Upper lobe of right lung (tissue), 1 donor: Measurements from ENCODE around the gene CCT5. TPM values are rescaled to one million over a fixed set of nuclear protein-coding genes. Genes with fewer than 3 reads are reported as not detected.
A peak's percentile ranks its signal among the peaks of the same experiment; 100 is the strongest.
"Not testable (repeated sequence)": the region's sequence is repeated elsewhere in the genome, so short reads cannot be mapped to it uniquely, and the experiment has no call there.

ENCODE experiments used
- ATAC-seq: fragments of 200-7000 bp; cut with Tn5 transposase; one replicate; pipeline ENCODE4 v1.9.1; 2020; ENCODE audit warnings: mild to moderate bottlenecking, moderate library complexity
- DNase-seq: peaks from one replicate; pipeline ENCODE4 v3.0.0-alpha.2; 2020
- H3K27ac ChIP-seq: fragments of 200-600 bp; one replicate; pipeline ENCODE4 v1.8.0; 2022
- H3K27me3 ChIP-seq: fragments of 200-600 bp; one replicate; pipeline ENCODE4 v1.8.0; 2022; ENCODE audit warnings: mild to moderate bottlenecking
- H3K36me3 ChIP-seq: fragments of 200-600 bp; one replicate; pipeline ENCODE4 v1.8.0; 2022
- H3K4me1 ChIP-seq: fragments of 200-600 bp; one replicate; pipeline ENCODE4 v1.8.0; 2022
- H3K4me3 ChIP-seq: fragments of 200-600 bp; one replicate; pipeline ENCODE4 v1.8.0; 2022; ENCODE audit warnings: mild to moderate bottlenecking
- H3K9me3 ChIP-seq: fragments of 200-600 bp; one replicate; pipeline ENCODE4 v1.8.0; 2022
- intact Hi-C: fragments of 100-400 bp; cut with DNase I; formaldehyde crosslinking; loops from one replicate; pipeline ENCODE4 v1.11.0; 2022
- total RNA-seq: library from RNA; stranded (reverse); fragmentation: NEBNext Ultra II Directional; extraction: Animal tissue kit (Norgen Biotek cat#: 25700); gene quantifications from one replicate; pipeline ENCODE4 v1.2.1, GENCODE V29; 2021
- TF ChIP-seq, protein P1 (sequence below): fragments of 200-600 bp; IDR thresholded peaks from one replicate; pipeline ENCODE4 v1.8.0; 2022; ENCODE audit warnings: antibody characterized with exemption
- donor health status: DM: no; HTN: yes; CAD: no; lungs with severe emphysema.

CCT5 gene
- total RNA-seq, 1 donor from 2014 or later = 119 TPM

DNA sequence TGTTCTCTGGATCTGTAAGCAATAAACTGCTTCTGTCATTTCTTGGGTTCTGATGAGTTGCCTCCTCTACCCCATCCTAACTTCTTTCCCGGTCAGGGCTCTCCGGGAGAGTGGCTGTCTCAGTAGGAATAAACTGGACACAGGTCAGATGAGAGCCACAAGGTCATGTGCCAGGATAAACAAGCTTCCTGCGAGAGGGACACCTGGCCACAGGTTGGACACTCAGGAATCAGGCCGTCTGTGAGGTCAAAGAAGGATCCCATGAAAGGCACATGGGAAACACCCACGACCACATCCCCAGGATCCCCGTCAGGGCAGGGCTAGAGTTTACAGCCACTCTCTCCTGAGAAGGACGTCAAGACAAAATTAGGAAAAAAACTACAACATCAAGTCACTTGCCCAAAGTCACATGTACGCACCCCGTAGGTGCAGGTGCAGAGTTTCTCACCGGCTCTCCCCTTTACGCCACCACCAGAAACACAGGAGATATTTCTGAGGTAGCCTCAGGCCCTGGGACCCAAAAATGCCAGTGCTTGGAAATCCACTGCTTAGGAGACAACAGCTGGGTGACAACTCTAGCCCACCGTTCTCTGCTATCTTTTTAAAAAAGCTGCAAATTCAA lies 28.7 kb downstream of the CCT5 start:
- H3K4me1 ChIP-seq = no peaks in the 10 kb centered on the region
- no peak overlapping the region for H3K4me3 ChIP-seq
- no peak overlapping the region for H3K27ac ChIP-seq
- no peaks in the 10 kb centered on the region for H3K9me3 ChIP-seq
- H3K27me3 ChIP-seq = no peaks in the 10 kb centered on the region
- TF ChIP-seq, protein P1, sequence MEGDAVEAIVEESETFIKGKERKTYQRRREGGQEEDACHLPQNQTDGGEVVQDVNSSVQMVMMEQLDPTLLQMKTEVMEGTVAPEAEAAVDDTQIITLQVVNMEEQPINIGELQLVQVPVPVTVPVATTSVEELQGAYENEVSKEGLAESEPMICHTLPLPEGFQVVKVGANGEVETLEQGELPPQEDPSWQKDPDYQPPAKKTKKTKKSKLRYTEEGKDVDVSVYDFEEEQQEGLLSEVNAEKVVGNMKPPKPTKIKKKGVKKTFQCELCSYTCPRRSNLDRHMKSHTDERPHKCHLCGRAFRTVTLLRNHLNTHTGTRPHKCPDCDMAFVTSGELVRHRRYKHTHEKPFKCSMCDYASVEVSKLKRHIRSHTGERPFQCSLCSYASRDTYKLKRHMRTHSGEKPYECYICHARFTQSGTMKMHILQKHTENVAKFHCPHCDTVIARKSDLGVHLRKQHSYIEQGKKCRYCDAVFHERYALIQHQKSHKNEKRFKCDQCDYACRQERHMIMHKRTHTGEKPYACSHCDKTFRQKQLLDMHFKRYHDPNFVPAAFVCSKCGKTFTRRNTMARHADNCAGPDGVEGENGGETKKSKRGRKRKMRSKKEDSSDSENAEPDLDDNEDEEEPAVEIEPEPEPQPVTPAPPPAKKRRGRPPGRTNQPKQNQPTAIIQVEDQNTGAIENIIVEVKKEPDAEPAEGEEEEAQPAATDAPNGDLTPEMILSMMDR = no peak
- intact Hi-C loops = no loop called here
- ATAC-seq = no peak
- no peaks in the 10 kb centered on the region for H3K36me3 ChIP-seq
- DNase-seq = no peak

DNA sequence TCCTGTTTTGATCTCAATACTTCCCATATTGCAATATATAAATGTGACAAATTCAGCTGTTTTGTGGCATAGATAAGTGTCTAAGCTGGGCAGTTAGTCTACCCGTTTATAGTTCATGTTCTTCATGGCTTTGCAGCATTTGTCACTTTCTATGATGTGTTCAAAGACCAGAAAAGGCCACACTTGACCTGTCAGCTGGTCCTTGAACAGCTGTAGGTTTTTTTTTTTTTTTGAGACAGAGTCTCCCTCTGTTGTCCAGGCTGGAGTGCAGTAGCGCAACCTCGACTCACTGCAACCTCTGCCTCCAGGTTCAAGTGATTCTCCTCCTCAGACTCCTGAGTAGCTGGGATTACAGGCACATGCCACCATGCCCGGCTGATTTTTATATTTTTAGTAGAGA lies 29.2 kb downstream of the CCT5 start:
- H3K27me3 ChIP-seq = no peaks in the 10 kb centered on the region
- H3K4me1 ChIP-seq = no peaks in the 10 kb centered on the region
- H3K4me3 ChIP-seq = no peak overlapping the region
- no peaks in the 10 kb centered on the region for H3K9me3 ChIP-seq
- TF ChIP-seq, protein P1 = no peak
- ATAC-seq (no peak), DNase-seq (no peak)
- H3K27ac ChIP-seq = no peak overlapping the region
- no peaks in the 10 kb centered on the region for H3K36me3 ChIP-seq
- intact Hi-C loops = no loop called here

DNA sequence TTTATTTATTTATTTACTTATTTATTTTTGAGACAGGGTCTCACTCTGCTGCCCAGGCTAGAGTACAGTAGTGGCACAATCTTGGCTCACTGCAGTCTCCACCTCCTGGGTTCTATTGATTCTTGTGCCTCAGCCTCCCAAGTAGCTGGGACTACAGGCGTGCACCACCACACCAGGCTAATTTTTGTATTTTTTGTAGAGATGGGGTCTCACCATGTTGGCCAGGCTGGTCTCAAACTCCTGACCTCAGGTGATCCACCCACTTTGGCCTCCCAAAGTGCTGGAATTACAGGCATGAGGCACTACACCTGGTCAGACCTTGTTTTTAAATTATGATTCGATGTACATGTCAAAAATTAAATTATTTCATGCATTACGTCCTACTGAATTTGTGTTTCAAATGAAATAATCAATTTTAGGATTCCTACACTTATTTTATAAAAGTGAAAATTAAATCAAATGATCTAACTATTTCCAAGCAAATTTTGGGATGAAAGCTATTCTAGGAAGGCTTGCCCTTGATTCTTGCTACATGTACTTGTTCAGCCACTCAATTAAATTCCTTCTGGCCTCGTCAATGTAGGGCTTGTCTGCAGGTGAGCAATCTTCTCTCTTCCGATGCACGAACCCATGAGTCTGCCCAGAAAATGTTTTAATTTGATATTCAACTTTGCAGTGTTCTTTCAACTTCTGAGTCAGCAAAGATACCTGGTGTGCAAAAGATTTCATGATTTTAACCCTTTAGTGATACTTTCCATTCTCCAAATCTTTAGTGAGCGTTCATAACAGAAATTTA lies 30.0 kb downstream of the CCT5 start:
- Histone ChIP-seq H3K27ac (no peak overlapping the region), H3K4me1 (no peaks in the 10 kb centered on the region), H3K4me3 (no peak overlapping the region), H3K9me3 (no peaks in the 10 kb centered on the region), H3K36me3 (no peaks in the 10 kb centered on the region), H3K27me3 (no peaks in the 10 kb centered on the region)
- DNase-seq (no peak), ATAC-seq (no peak)
- TF ChIP-seq, protein P1 = no peak
- intact Hi-C loops = loop anchor here (10.0 kb wide), 1 partner anchor 145 kb away; no protein-coding TSS in a partner anchor

DNA sequence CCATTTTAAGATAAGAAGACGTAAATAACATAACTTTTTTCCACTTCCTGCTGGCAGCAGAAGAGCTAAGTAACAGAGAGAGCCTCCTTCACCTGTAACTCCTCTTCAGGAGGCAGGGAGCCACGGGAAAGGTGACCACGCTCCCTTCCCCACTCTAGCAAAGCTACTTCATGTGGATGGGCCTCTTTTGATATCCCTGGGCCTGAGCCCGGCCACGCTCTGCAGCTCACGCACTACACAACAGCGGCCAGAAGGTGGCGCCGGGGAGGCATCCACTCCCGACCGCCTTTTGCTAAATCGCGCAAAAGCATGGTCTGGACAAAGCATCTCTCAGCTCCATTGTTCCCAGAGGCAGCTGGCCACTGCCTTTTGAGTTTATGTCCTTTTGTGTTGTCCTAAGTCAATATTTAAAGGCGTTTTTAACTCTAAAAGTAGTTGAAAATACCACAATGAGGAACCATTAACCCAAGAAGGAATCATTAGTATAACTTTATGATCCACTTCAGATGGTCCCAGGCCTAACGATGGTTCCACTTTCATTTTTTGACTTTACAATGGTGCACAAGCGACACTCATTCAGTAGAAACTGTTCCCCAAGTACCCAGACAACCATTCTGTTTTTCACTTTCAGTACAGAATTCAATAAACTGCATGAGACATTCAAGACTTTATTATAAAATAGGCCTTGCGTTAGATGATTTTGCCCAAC lies 34.0 kb downstream of the CCT5 start:
- Histone ChIP-seq H3K27ac (no peak overlapping the region), H3K4me3 (no peak overlapping the region), H3K4me1 (peaks cover 5% of the 10 kb centered on the region), H3K36me3 (peaks cover 5% of the 10 kb centered on the region), H3K9me3 (no peaks in the 10 kb centered on the region), H3K27me3 (no peaks in the 10 kb centered on the region)
- ATAC-seq = peak; percentile 98
- DNase-seq = peak; percentile 91
- TF ChIP-seq, protein P1 = peak; percentile 96
- intact Hi-C loops = loop anchor here (10.0 kb wide), 1 partner anchor 141 kb away; no protein-coding TSS in a partner anchor

DNA sequence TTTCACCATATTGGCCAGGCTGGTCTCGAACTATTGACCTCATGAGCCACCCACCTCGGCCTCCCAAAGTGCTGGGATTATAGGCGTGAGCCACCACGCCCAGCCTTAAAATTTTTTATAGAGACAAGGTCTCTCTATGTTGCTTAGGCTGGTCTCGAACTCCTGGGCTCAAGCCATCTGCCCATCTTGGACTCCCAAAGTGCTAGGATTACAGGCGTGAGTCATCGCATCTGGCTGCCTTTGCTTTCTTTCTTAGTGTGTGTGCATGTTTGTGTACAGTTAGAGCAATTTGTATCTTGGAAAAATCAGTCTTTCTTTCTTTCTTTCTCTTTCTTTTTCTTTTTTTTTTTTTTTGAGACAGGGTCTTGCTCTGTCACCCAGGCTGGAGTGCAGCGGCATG lies 35.3 kb downstream of the CCT5 start:
- H3K27me3 ChIP-seq, H3K4me1 ChIP-seq, H3K27ac ChIP-seq, ATAC-seq, H3K9me3 ChIP-seq, H3K4me3 ChIP-seq, H3K36me3 ChIP-seq, DNase-seq: not testable (repeated sequence)
- intact Hi-C loops = loop anchor here (10.0 kb wide), 1 partner anchor 139 kb away; no protein-coding TSS in a partner anchor
